ENCODE measurements around the gene AMT.
A peak's percentile ranks its signal among the peaks of the same experiment; 100 is the strongest.

The AMT gene

GRCh38 chr3:49422379-49423248 lies at the start of gene AMT:
Gene AMT, minus strand, starts transcription at chr3:49422473. Its CDS starts 23 bp downstream, at chr3:49422450.
- DNase-seq (ENCODE audit: low read depth in 2 of 2) = no peak

GRCh38 chr3:49470714-49471420 lies 48.6 kb upstream of the AMT start:
- no peak for DNase-seq (ENCODE audit: low read depth in 2 of 2)

- DNase-seq (ENCODE audit: low read depth in 2 of 2) = peak; percentile 82 to 89
These were observed 47.9 kb upstream of the AMT start, which contains the start of gene DAG1 for GRCh38 chr3:49469936-49470713. Gene DAG1, plus strand, starts transcription at chr3:49470267. Its CDS starts 40,268 bp downstream, at chr3:49510535.

GRCh38 chr3:49469037-49469935 lies 47.0 kb upstream of the AMT start:
- peak; percentile 39 to 44 for DNase-seq (ENCODE audit: low read depth in 2 of 2)

GRCh38 chr3:49466085-49466484 lies 43.8 kb upstream of the AMT start:
- no peak for DNase-seq (ENCODE audit: low read depth in 2 of 2)

GRCh38 chr3:49465270-49466034 lies 43.2 kb upstream of the AMT start:
- DNase-seq (ENCODE audit: low read depth in 2 of 2) = no peak

GRCh38 chr3:49462222-49462621 lies 39.9 kb upstream of the AMT start:
- DNase-seq (ENCODE audit: low read depth in 2 of 2) = no peak

- DNase-seq (ENCODE audit: low read depth in 2 of 2) = no peak
These were observed 39.3 kb upstream of the AMT start for GRCh38 chr3:49461443-49462171.

- DNase-seq (ENCODE audit: low read depth in 2 of 2) = no peak
These were observed 38.7 kb upstream of the AMT start for GRCh38 chr3:49460956-49461355.

- no peak for DNase-seq (ENCODE audit: low read depth in 2 of 2)
These were observed 38.1 kb upstream of the AMT start for GRCh38 chr3:49460188-49460890.

GRCh38 chr3:49456466-49456865 lies 34.2 kb upstream of the AMT start:
- no peak for DNase-seq (ENCODE audit: low read depth in 2 of 2)

- DNase-seq (ENCODE audit: low read depth in 2 of 2) = no peak
These were observed 32.8 kb upstream of the AMT start for GRCh38 chr3:49454898-49455681.

- DNase-seq (ENCODE audit: low read depth in 2 of 2) = no peak
These were observed 32.2 kb upstream of the AMT start for GRCh38 chr3:49454458-49454857.

GRCh38 chr3:49453621-49454020 lies 31.3 kb upstream of the AMT start:
- DNase-seq (ENCODE audit: low read depth in 2 of 2) = no peak

GRCh38 chr3:49445391-49445790 lies 23.1 kb upstream of the AMT start:
- DNase-seq (ENCODE audit: low read depth in 2 of 2) = no peak

GRCh38 chr3:49434731-49435130 lies 12.5 kb upstream of the AMT start:
- DNase-seq (ENCODE audit: low read depth in 2 of 2) = no peak

- no peak for DNase-seq (ENCODE audit: low read depth in 2 of 2)
These were observed 6.4 kb upstream of the AMT start for GRCh38 chr3:49428752-49429080.

GRCh38 chr3:49427586-49427985 lies 5.3 kb upstream of the AMT start:
- no peak for DNase-seq (ENCODE audit: low read depth in 2 of 2)
